CD14-positive monocyte (primary cell): ENCODE results near the gene SLC17A2. TPM values are rescaled to one million over a fixed set of nuclear protein-coding genes. Genes with fewer than 3 reads are reported as not detected.

Experiments
- DNase-seq, 3 donors: peaks; one replicate each; pipeline ENCODE4 v3.0.0-alpha.2; 2011 to 2022
- H2AFZ ChIP-seq: 2 replicates; pipeline ENCODE4 v1.6.0; 2012; ENCODE audit warnings: mild to moderate bottlenecking, low read depth, low read length, inconsistent platforms; ENCODE audit not compliant: insufficient read depth, poor library complexity, severe bottlenecking
- H3K27ac ChIP-seq, 2 donors: 1 replicate in 1 of 2; 2 replicates in 1 of 2; pipeline ENCODE4 v1.5.1; 2012 to 2013; ENCODE audit warnings: low read length in 2 of 2, control low read depth in 1 of 2, inconsistent platforms in 1 of 2, low read depth in 1 of 2, mild to moderate bottlenecking in 1 of 2
- H3K27me3 ChIP-seq, 2 donors: one replicate each; pipeline versions ENCODE4 v1.6.0 to v1.6.1; 2011 to 2013; ENCODE audit warnings: low read length in 2 of 2; ENCODE audit not compliant: control insufficient read depth in 2 of 2, insufficient read depth in 2 of 2
- H3K36me3 ChIP-seq, 2 donors: replicated peaks in 1 of 2; 1 replicate in 1 of 2; 2 replicates in 1 of 2; pipeline versions ENCODE4 v1.5.1 to v1.6.1; 2012 to 2013; ENCODE audit warnings: low read length in 2 of 2, control low read depth in 1 of 2, inconsistent platforms in 1 of 2, mild to moderate bottlenecking in 1 of 2; ENCODE audit not compliant: insufficient read depth in 2 of 2, control insufficient read depth in 1 of 2
- H3K4me1 ChIP-seq, 2 donors: 1 replicate in 1 of 2; 2 replicates in 1 of 2; pipeline versions ENCODE4 v1.5.1 to v1.6.1; 2012 to 2013; ENCODE audit warnings: low read length in 2 of 2, control low read depth in 1 of 2, inconsistent platforms in 1 of 2, mild to moderate bottlenecking in 1 of 2, moderate library complexity in 1 of 2; ENCODE audit not compliant: insufficient read depth in 2 of 2, control insufficient read depth in 1 of 2
- H3K4me2 ChIP-seq: replicated peaks from 2 replicates; pipeline ENCODE3; 2012; ENCODE audit warnings: low read length, moderate library complexity, mild to moderate bottlenecking; ENCODE audit not compliant: poor library complexity, severe bottlenecking; ENCODE audit errors: extremely low read depth
- H3K4me3 ChIP-seq, 3 experiments: fragments of 200-600 bp in 1 of 3; sonication (generic) in 1 of 3; replicated peaks in 1 of 3; 1 replicate in 2 of 3; 2 replicates in 1 of 3; pipeline ENCODE4 v1.5.1; 2011 to 2013; ENCODE audit warnings: low read length in 3 of 3, mild to moderate bottlenecking in 3 of 3, control low read depth in 2 of 3, low read depth in 2 of 3, inconsistent platforms in 1 of 3, moderate library complexity in 1 of 3
- H3K79me2 ChIP-seq: 2 replicates; pipeline ENCODE4 v1.6.0; 2012; ENCODE audit warnings: mild to moderate bottlenecking, control low read depth, inconsistent platforms, low read length, moderate library complexity; ENCODE audit not compliant: insufficient read depth
- H3K9ac ChIP-seq: 2 replicates; pipeline ENCODE4 v1.6.0; 2017; ENCODE audit warnings: low read length, mild to moderate bottlenecking; ENCODE audit not compliant: insufficient read depth, poor library complexity, severe bottlenecking
- H3K9me3 ChIP-seq, 2 donors: replicated peaks in 1 of 2; 1 replicate in 1 of 2; 2 replicates in 1 of 2; pipeline versions ENCODE4 v1.5.1 to v1.6.1; 2012 to 2013; ENCODE audit warnings: low read length in 2 of 2, control low read depth in 1 of 2; ENCODE audit not compliant: control insufficient read depth in 1 of 2, insufficient read depth in 1 of 2
- H4K20me1 ChIP-seq: 2 replicates; pipeline ENCODE4 v1.6.0; 2012; ENCODE audit warnings: mild to moderate bottlenecking, low read length, control low read depth, moderate library complexity; ENCODE audit not compliant: insufficient read depth
- H3K27ac Mint-ChIP-seq, 7 donors: one replicate each; pipeline ENCODE4 v1.8.0; 2020; ENCODE audit warnings: mild to moderate bottlenecking in 7 of 7, mixed read lengths in 7 of 7, moderate library complexity in 6 of 7, inconsistent platforms in 2 of 7
- H3K27me3 Mint-ChIP-seq, 3 donors: one replicate each; pipeline ENCODE4 v1.8.0; 2021 to 2022; ENCODE audit warnings: low read depth in 3 of 3, mild to moderate bottlenecking in 3 of 3, mixed read lengths in 3 of 3, moderate library complexity in 3 of 3, inconsistent platforms in 1 of 3
- H3K36me3 Mint-ChIP-seq, 2 donors: one replicate each; pipeline ENCODE4 v1.8.0; 2020; ENCODE audit warnings: mixed read lengths in 2 of 2, inconsistent platforms in 1 of 2, mild to moderate bottlenecking in 1 of 2
- H3K4me1 Mint-ChIP-seq: one replicate; pipeline ENCODE4 v1.8.0; 2020; ENCODE audit warnings: mild to moderate bottlenecking, mixed read lengths
- H3K4me3 Mint-ChIP-seq, 2 donors: one replicate each; pipeline ENCODE4 v1.8.0; 2020; ENCODE audit warnings: mild to moderate bottlenecking in 2 of 2, mixed read lengths in 2 of 2, moderate library complexity in 1 of 2
- H3K9me3 Mint-ChIP-seq, 7 donors: one replicate each; pipeline ENCODE4 v1.8.0; 2020 to 2022; ENCODE audit warnings: mixed read lengths in 7 of 7, mild to moderate bottlenecking in 6 of 7, moderate library complexity in 6 of 7, inconsistent platforms in 2 of 7
- WGBS: methylation state at CpG from one replicate; pipeline ENCODE4 v1.1.5; 2013; ENCODE audit warnings: missing lambda C conversion rate; ENCODE audit not compliant: insufficient coverage; 5-methylcytosine and 5-hydroxymethylcytosine counted together
- intact Hi-C, 2 donors: fragments of 100-400 bp; cut with micrococcal nuclease; formaldehyde crosslinking; loops; one replicate each; pipeline versions ENCODE4 v1.15.0 to v1.15.1; 2023
- polyA plus RNA-seq, 3 donors: library from polyadenylated mRNA; depleted of rRNA in 1 of 3; unstranded in 2 of 3; stranded (reverse) in 1 of 3; fragments of 300-500 nt in 2 of 3; fragments of >200 nt in 1 of 3; fragmentation: Illumina TruSeq in 2 of 3; gene quantifications; 1 replicate in 2 of 3; 2 replicates in 1 of 3; pipeline ENCODE4 v1.2.3, GENCODE V29; 2012 to 2021
- TF ChIP-seq, protein P1 (sequence below): fragments of 200-600 bp; IDR thresholded peaks from one replicate; pipeline ENCODE4 v1.8.0; 2022; ENCODE audit warnings: antibody characterized with exemption, mild to moderate bottlenecking

SLC17A2 gene
- polyA plus RNA-seq, 3 donors, result not detected

DNA sequence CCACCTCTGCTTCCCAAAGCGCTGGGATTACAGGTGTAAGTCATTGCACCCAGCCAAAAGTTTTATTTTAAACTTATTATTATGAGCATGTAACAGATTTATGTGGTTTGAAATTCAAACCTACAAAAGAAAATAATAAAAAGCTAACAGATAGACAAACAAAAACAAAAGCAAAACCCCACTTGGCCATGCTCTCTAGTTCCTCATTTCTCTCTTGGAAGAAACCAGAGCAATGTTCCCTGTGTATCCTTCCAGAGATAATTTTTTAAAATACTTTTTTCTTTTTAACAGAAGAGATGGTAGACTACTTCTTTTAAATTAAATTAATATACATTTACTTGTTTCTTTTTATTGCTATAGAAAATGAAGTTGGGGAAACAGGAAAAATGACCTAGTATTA lies 28.4 kb downstream of the SLC17A2 start:
- no peak overlapping the region for H3K9ac ChIP-seq
- H2AFZ ChIP-seq, result no peak overlapping the region
- no peak overlapping the region for H3K27ac ChIP-seq
- no peaks in the 10 kb centered on the region for H3K27me3 ChIP-seq
- TF ChIP-seq, protein P1, sequence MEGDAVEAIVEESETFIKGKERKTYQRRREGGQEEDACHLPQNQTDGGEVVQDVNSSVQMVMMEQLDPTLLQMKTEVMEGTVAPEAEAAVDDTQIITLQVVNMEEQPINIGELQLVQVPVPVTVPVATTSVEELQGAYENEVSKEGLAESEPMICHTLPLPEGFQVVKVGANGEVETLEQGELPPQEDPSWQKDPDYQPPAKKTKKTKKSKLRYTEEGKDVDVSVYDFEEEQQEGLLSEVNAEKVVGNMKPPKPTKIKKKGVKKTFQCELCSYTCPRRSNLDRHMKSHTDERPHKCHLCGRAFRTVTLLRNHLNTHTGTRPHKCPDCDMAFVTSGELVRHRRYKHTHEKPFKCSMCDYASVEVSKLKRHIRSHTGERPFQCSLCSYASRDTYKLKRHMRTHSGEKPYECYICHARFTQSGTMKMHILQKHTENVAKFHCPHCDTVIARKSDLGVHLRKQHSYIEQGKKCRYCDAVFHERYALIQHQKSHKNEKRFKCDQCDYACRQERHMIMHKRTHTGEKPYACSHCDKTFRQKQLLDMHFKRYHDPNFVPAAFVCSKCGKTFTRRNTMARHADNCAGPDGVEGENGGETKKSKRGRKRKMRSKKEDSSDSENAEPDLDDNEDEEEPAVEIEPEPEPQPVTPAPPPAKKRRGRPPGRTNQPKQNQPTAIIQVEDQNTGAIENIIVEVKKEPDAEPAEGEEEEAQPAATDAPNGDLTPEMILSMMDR, result no peak
- no peaks in the 10 kb centered on the region for H3K9me3 ChIP-seq
- intact Hi-C loops, result no loop called here
- H3K4me2 ChIP-seq, result peak overlapping the region; percentile 5
- peak in 1 of 3 donors; percentile 2 for DNase-seq
- Mint-ChIP-seq H3K27me3 (peaks cover 0 to 1% (median 0%) of the 10 kb centered on the region in 3 donors), H3K9me3 (no peaks in the 10 kb centered on the region), H3K4me3 (no peak overlapping the region), H3K4me1 (no peaks in the 10 kb centered on the region), H3K27ac (no peak overlapping the region), H3K36me3 (no peaks in the 10 kb centered on the region)
- no peaks in the 10 kb centered on the region for H3K79me2 ChIP-seq
- H3K36me3 ChIP-seq, result no peaks in the 10 kb centered on the region
- H3K4me3 ChIP-seq, result no peak overlapping the region
- H4K20me1 ChIP-seq, result no peaks in the 10 kb centered on the region
- no peaks in the 10 kb centered on the region for H3K4me1 ChIP-seq
- no CpG with 5 or more reads among the region's 1 CpG for WGBS

DNA sequence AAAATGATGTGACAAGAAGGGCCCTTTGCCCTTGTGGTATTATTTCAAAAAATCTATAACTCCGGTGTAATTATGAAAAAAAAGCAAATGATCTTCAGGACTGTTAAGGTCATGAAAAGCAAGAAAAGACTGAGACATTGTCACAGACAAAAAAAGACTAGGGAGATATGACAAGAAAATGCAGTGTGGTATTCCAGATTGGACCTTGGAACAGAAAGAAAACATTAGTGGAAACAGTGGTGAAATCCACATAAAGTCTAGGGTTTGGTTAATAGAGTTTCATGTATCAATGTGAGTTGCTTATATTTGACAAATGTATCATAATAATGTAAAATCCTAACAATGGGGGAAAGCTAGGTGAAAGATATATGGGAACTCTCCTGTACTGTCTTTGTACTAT lies 29.6 kb downstream of the SLC17A2 start:
- Mint-ChIP-seq H3K4me3 (no peak overlapping the region), H3K27ac (no peak overlapping the region), H3K4me1 (no peaks in the 10 kb centered on the region), H3K9me3 (no peaks in the 10 kb centered on the region), H3K27me3 (peaks cover 0 to 2% (median 0%) of the 10 kb centered on the region in 3 donors), H3K36me3 (no peaks in the 10 kb centered on the region)
- Histone ChIP-seq H3K27me3 (no peaks in the 10 kb centered on the region), H2AFZ (no peak overlapping the region), H3K4me3 (no peak overlapping the region), H4K20me1 (no peaks in the 10 kb centered on the region), H3K4me2 (no peak overlapping the region), H3K9me3 (no peaks in the 10 kb centered on the region), H3K36me3 (no peaks in the 10 kb centered on the region), H3K9ac (no peak overlapping the region), H3K4me1 (no peaks in the 10 kb centered on the region), H3K27ac (no peak overlapping the region), H3K79me2 (no peaks in the 10 kb centered on the region)
- DNase-seq, result no peak
- 40% methylated on average over 1 of the region's 1 CpG for WGBS
- intact Hi-C loops, result no loop called here
- TF ChIP-seq, protein P1, result no peak
